ENCODE data around the gene OR10D3.
"Not testable (repeated sequence)": the region's sequence is repeated elsewhere in the genome, so short reads cannot be mapped to it uniquely, and the experiment has no call there.

The OR10D3 gene

DNA sequence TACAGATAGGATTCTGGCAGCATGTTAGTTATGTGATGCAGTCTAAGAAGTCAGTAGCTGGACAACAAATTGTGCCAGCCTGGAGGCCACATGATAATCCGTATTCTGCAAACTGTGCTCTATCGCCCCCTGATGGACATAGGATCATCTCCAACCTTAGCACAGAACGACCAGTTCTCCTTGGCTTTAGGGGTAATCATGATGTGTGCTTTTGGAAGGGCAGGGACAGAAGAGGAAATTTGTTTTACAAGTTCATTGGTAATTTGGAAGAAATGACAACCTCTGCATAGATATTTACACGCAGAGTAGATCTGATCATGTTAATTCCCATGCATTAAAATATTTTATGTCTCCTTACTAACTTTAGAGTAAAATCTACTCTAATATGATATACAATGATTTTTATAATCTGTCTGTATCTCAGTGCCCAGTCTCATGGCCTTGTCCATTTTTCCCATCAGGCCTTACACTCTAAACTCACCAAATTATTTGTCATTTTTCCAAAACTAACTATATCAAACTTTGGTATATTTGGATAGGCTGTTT is 12.1 kb downstream of the OR10D3 start:
- peak; percentile 45 to 54 for DNase-seq

DNA sequence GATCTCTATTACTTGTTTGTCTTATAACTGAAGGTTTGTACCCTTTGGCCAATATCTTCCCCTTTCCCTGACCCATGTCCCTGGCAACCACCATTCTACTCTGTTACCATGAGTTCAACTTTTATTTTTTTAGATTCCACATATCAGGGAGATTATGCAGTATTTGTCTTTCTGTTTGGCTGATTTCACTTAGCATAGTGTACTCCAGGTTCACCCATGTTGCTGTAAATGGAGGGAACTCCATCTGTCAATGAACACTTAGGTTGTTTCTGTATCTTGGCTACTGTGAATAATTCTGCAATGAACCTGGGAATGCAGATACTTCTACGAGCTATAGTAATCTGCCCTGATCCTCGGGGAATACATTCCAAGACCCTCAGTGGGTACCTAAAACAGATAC is 14.9 kb downstream of the OR10D3 start:
- no peak for DNase-seq

DNA sequence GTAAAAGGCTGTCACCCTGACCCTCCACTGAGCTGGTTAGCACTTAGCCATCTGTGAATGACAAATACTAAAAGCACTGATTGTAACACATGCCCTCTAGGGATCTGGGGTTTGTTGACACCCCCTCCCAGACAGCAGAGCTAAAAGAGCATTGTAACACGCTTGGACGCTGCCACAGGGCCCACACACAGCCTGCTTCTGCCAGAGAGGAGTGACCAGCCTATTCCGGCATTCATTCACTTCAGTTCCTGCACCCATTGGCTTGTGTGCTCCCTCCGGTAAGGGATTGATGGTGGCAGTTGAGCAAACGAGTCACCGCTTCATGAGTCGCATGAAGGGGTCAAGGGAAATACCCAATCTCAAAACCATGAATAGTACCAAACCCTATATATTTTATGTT is 15.8 kb downstream of the OR10D3 start:
- no peak for DNase-seq

DNA sequence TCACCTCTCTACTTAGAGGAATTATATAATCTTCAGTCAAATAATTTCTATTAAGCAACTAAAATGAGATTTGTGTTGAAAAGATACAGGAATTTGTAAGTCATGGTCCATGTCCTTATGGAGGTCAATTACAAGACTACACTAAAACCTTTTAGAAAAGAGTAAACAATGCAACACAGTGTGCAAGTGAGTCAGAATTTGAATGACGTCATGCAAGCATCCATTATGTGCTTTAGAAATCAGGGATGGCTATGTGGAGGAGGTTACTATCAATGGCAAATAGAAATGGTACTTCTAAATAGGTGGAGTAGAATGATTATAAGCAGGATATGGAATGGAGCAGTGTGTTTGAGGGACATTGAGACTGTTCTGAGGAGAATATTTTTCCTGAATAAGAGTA is 16.6 kb downstream of the OR10D3 start:
- DNase-seq = no peak

DNA sequence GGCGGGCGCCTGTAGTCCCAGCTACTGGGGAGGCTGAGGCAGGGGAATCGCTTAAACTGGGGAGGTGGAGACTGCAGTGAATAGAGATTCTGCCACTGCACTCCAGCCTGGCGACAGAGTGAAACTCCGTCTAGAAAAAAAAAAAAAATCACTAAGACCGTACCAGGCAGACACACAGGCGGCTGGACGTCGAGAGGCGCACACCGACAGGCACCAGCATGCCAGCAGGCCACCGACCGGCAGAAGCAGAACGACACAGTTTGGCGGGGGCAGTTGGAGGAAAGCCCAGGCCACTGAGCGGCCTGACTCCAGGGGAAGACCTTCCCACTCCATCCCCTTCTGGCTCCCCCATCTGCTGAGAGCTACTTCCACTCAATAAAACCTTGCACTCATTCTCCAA is 17.5 kb downstream of the OR10D3 start:
- DNase-seq = no peak

DNA sequence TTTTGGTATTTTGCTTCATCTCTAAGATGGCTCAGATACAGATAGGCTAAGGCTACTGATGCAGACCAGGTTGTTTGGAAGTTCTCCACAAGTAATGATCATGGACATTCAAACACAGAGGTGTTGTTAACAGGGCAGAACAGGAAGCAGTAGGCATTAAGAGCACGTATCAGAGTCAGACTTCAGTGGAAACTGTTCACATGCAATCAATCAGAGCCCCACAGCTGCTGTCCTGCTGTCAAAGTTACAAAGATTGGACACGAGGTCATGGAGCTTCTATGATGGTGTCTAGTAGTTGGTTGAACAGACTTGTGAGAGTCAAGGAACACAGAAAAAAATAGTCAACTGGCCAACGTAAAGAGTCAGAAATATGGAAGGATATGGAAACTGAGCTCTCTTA is 19.8 kb downstream of the OR10D3 start:
- no peak for DNase-seq

DNA sequence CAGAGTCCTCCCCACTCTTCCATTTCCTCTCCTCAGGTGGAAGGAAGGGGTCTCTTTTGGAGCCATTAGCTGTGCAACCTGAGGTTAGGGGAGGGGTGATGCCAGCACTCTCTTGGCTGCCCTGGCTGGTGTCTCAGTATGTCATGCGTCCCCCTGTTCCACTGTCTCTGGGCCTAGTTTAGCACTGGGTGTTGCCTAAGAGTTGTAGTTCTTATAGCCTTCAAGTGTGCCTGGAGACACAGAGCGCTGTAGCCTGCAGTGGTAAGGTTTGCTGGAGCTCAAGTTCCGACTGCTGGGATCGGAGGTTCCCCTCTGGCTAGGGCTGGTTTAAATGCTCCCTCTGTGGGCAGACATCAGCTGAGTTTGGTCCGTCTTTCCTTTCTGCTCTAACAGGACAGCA is 20.9 kb downstream of the OR10D3 start:
- no peak for DNase-seq

DNA sequence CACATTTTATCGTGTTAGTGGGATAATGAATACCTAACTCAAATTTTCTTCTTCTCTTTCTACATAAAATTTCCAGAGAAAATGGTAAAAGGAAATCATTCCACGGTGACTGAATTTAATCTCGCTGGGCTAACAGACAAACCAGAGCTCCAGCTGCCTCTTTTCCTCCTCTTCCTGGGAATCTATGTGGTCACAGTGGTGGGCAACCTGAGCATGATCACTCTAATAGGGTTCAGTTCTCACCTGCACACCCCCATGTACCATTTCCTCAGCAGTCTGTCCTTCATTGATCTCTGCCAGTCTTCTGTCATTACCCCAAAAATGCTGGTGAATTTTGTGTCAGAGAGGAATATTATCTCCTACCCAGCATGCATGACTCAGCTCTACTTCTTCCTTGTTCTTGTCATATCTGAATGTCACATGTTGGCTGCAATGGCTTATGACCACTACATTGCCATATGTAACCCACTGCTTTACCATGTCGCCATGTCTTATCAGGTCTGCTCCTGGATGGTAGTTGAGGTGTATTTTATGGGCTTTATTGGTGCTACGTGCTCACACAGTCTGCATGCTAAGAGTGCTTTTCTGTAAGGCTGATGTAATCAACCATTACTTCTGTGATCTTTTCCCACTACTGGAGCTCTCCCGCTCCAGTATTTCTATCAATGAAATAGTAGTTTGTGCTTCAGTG is 24.1 kb downstream of the OR10D3 start:
- DNase-seq = no peak

DNA sequence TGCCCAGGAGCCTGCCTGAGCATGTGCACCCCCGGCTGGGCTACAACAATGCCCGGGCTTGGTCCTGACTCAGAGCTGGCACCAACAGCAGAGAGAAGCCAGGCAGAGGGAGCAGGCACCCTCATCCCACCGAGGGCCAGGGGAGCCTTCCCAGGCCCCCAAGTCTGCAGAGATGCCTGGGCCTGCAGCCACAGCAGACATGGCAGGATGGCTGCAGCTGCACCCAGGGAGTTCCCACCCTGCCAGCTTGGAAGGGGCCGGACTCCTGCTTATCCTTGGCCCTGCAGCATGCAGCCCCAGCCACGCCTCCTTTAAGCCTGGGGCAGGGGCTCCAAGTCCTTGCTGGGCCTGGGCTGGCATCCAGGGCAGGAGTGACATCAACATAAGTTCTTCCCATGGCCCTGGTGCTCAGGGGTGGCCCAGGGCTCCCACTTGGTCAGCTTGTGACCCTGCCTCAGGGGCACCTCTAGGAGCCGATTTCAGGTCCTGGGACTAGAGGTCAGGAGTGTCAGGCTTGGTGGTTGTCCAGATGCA is 26.7 kb downstream of the OR10D3 start:
- no peak for DNase-seq

DNA sequence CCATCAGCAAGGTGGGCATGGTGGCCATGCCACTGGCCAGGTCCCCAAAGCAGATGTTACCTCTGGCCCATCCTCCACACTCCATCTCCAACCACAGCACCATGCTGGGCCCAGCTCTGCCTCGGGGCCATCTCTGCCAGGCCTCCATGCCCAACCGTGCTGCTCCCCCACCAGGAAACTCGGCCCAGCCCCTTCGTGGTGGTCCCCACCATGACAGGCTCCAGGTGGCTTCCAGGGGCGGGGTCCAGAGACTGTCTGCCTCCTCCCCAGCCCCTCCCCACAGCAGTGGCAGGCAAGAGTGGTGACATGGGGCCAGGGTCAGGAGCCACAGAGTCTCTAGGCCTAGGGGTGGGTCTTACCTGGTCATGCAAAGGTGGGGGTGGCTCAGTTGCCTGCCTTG is 27.3 kb downstream of the OR10D3 start:
- no peak for DNase-seq

DNA sequence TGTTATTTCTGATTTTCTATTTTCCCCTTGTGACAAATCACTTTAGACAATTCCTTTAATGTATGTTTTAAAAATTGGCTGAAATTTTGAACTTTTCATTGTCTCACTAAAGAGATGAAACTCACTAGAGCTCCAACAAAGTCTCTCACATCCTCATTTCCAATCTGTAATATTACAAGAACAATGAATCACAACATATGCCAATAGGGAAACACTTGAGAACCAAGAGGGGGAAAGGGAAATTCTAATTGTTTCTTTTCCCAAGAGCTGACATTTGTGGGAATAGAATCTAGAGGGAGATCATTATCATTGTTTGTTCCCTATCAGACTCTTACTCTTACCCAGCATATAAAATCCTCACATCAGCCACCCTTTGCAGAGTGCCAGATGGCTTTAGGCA is 28.2 kb downstream of the OR10D3 start:
- DNase-seq = no peak

DNA sequence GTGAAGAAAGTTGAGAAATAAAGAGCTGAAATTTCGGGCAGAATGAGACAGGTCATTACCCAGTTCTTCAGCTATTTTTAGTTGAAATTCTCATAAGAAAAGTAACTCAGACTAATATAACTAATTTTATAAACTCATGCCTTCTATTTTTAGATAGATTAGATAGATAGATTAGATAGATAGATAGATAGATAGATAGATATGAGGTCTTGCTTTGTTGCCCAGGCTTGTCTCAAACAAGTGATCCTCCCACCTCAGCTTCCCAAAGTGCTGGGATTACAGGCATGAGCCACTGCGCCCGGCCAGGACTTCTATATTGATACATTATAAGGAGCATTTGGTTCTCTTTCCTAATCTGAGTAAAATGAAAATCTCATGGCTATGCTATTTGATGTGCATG is 30.9 kb downstream of the OR10D3 start:
- no peak for DNase-seq

DNA sequence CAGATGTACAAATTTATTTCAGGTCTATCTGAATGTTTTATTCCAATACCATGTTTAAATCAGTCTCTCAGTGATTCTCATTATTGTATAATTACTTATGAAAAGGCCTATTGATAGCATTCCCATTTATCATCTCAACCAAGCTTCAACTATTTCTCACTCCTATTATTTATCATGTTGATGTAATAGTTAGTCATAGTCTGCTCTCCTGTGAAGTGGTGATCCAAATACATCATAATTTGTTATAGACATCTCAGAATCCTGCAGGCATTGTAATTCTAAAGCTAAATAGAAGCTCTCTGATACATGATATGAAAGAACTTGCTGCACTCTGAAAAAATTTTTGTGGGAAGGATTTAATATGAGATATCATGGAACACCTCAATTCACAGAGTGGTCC is 36.0 kb downstream of the OR10D3 start:
- DNase-seq = no peak

DNA sequence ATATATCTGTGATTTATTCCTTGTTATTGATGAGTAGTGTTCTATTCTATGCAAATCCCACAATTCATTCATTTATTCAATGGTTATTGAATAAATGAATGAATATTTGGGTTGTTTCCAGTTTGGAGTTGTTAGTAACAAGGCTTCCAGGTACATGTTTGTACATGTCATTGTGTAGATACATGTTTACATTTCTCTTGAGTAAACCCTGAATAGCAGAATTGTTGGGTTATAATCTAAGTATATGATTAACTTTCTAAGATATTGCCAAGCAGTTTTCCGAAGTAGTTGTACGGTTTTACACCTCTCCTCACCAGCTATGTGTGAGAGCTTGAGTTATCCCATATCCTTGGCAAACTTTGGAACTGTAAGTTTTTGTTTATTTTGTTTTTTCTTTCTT is 39.3 kb downstream of the OR10D3 start:
- DNase-seq = no peak

DNA sequence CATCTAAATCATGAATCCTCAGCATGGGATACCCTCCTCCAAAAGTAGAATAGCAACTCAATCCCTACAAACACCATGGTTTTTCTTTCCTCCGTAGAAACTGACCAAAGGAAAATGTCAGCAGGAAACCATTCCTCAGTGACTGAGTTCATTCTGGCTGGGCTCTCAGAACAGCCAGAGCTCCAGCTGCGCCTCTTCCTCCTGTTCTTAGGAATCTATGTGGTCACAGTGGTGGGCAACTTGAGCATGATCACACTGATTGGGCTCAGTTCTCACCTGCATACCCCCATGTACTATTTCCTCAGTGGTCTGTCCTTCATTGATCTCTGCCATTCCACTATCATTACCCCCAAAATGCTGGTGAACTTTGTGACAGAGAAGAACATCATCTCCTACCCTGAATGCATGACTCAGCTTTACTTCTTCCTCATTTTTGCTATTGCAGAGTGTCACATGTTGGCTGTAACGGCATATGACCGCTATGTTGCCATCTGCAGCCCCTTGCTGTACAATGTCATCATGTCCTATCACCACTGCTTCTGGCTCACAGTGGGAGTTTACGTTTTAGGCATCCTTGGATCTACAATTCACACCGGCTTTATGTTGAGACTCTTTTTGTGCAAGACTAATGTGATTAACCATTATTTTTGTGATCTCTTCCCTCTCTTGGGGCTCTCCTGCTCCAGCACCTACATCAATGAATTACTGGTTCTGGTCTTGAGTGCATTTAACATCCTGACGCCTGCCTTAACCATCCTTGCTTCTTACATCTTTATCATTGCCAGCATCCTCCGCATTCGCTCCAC is 41.7 kb downstream of the OR10D3 start:
- DNase-seq = not testable (repeated sequence)

DNA sequence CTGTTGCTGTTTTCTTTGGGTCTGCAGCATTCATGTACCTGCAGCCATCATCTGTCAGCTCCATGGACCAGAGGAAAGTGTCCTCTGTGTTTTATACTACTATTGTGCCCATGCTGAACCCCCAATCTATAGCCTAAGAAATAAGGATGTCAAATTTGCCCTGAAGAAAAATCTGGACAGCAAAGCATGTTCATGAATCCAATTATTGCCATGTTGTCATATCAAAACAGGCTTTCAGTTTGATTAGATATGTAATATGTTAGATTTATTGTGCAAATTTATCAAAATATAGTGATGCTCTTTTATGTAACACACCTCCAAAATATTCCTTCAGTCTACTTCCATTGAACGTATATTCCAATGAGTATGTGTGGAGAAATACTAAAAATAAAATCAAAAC is 42.3 kb downstream of the OR10D3 start:
- DNase-seq = no peak

DNA sequence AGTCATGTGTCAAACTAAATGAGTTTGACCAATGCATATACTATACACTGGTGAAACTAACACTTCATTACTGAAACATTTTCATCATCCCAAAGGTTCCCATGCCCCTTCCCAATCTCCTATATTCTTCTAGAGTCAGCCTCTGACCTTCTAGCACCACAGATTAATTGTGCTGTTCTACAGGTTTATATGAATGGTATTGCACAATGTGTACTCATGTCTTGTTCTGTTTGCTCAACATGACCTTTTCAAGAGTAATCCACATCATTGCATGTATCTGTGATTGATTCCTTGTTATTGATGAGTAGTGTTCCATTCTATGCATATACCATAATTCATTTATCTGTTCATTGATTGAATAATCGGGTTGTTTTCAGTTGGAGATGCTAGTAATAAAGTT is 50.2 kb downstream of the OR10D3 start:
- DNase-seq = no peak
